ENCODE data around the gene MOB3A. TPM values are rescaled to one million over a fixed set of nuclear protein-coding genes. Genes with fewer than 3 reads are reported as not detected.
A peak's percentile ranks its signal among the peaks of the same experiment; 100 is the strongest.

Gene MOB3A
- total and polyA plus RNA-seq, 12 donors: 5.5 to 54.0 (median 37.1) TPM

DNA sequence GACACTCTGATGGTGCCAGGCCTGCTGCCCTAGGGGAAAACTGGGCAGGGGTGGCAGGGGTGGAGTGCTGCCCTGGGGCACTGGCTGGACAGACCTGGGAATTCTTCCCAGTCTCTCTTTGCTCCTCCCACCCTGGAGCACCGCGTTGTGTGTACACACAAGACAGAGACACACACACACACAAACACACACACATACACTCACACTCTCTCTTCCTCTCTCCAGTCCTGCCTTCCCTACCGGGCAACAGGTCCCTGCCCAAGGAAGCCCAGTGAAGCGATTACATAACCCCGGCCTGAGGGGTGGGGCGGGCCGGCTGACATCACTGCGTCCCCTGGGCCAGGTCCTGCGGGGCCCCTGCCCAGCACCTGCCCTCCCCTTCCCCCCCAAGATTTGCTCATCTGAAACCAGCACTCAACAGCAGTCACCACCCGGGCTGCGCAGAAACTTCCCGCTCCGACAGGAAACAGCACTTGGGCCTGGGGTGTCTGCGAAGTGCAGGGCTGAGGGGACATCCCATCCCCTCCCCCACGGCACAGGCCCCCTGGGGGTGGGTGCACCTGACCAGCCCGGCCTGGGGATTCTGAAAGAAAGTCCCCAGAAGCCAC, 46.3 kb downstream of the MOB3A start:
- peak overlapping the region; percentile 89 to 99 (median 98) for H3K27ac ChIP-seq
- intact Hi-C loops (cut with DNase I): no loop called here
- no peaks in the 10 kb centered on the region for H3K9me3 ChIP-seq (replicated peaks in 1 of 3)
- H3K27me3 ChIP-seq: no peaks in the 10 kb centered on the region
- H3K36me3 ChIP-seq (replicated peaks in 1 of 2): peaks cover 0 to 31% of the 10 kb centered on the region in 2 donors
- 0 to 1% (median 0%) methylated on average over 9 to 16 of the region's 16 CpGs for WGBS, 4 donors
- H3K4me3 ChIP-seq: peak overlapping the region; percentile 62 to 99 (median 88)
- peaks cover 60% of the 10 kb centered on the region in 2 donors for H3K4me1 ChIP-seq (replicated peaks in 1 of 2)
- peak; percentile 91 to 95 (median 92) for DNase-seq
- peak; percentile 87 to 93 for TF ChIP-seq POLR2A (IDR thresholded peaks at IDR 0.05)
- TF ChIP-seq, protein P1, sequence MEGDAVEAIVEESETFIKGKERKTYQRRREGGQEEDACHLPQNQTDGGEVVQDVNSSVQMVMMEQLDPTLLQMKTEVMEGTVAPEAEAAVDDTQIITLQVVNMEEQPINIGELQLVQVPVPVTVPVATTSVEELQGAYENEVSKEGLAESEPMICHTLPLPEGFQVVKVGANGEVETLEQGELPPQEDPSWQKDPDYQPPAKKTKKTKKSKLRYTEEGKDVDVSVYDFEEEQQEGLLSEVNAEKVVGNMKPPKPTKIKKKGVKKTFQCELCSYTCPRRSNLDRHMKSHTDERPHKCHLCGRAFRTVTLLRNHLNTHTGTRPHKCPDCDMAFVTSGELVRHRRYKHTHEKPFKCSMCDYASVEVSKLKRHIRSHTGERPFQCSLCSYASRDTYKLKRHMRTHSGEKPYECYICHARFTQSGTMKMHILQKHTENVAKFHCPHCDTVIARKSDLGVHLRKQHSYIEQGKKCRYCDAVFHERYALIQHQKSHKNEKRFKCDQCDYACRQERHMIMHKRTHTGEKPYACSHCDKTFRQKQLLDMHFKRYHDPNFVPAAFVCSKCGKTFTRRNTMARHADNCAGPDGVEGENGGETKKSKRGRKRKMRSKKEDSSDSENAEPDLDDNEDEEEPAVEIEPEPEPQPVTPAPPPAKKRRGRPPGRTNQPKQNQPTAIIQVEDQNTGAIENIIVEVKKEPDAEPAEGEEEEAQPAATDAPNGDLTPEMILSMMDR (IDR thresholded peaks at IDR 0.05): no peak

GRCh38 chr19:2048959-2049740, 47.0 kb downstream of the MOB3A start:
- intact Hi-C loops (cut with DNase I): no loop called here
- H3K4me1 ChIP-seq (replicated peaks in 1 of 2): peaks cover 63 to 67% of the 10 kb centered on the region in 2 donors
- WGBS, 4 donors: 22 to 30% (median 27%) methylated on average over 17 to 27 of the region's 27 CpGs
- no peak for TF ChIP-seq POLR2A (IDR thresholded peaks at IDR 0.05)
- TF ChIP-seq, protein P1 (IDR thresholded peaks at IDR 0.05): no peak
- no peaks in the 10 kb centered on the region for H3K9me3 ChIP-seq (replicated peaks in 1 of 3)
- no peaks in the 10 kb centered on the region for H3K27me3 ChIP-seq
- DNase-seq: peak in 3 of 7 donors; percentile 63 to 76 (median 63)
- H3K4me3 ChIP-seq: peak overlapping the region in 3 of 4 donors; percentile 62 to 99 (median 91)
- H3K36me3 ChIP-seq (replicated peaks in 1 of 2): peaks cover 0 to 38% of the 10 kb centered on the region in 2 donors
- H3K27ac ChIP-seq: peak overlapping the region; percentile 23 to 99 (median 98)

GRCh38 chr19:2048104-2048958, 47.8 kb downstream of the MOB3A start:
- peak in 2 of 7 donors; percentile 47 to 51 for DNase-seq
- peak overlapping the region in 1 of 4 donors; percentile 99 for H3K4me3 ChIP-seq
- no peaks in the 10 kb centered on the region for H3K9me3 ChIP-seq (replicated peaks in 1 of 3)
- no peaks in the 10 kb centered on the region for H3K27me3 ChIP-seq
- H3K4me1 ChIP-seq (replicated peaks in 1 of 2): peaks cover 68 to 74% of the 10 kb centered on the region in 2 donors
- 36 to 59% (median 53%) methylated on average over 5 to 17 of the region's 17 CpGs for whole genome bisulfite sequencing, 4 donors
- TF ChIP-seq POLR2A (IDR thresholded peaks at IDR 0.05): no peak
- TF ChIP-seq, protein P1 (IDR thresholded peaks at IDR 0.05): no peak
- intact Hi-C loops (cut with DNase I): no loop called here
- H3K36me3 ChIP-seq (replicated peaks in 1 of 2): peaks cover 0 to 44% of the 10 kb centered on the region in 2 donors
- peak overlapping the region; percentile 50 to 99 (median 98) for H3K27ac ChIP-seq

All from adrenal gland (tissue), 12 donors.